ENCODE data around the gene SLC22A8.
A peak's percentile ranks its signal among the peaks of the same experiment; 100 is the strongest.

SLC22A8 gene

GRCh38 chr11:62981743-62982142 is 33.9 kb downstream of the SLC22A8 start:
- H2BK15ac ChIP-seq (ENCODE audit: low read depth, poor library complexity, severe bottlenecking), result no peak overlapping the region
- no peak overlapping the region for H3K4me3 ChIP-seq (ENCODE audit: insufficient read depth in 1 of 2, low read depth in 1 of 2, low read length in 2 of 2)
- H4K91ac ChIP-seq (ENCODE audit: low read length), result no peak overlapping the region
- H2BK5ac ChIP-seq (ENCODE audit: low read depth, low read length, poor library complexity, severe bottlenecking), result no peak overlapping the region
- no peak overlapping the region for H3K23ac ChIP-seq (ENCODE audit: low read length in 2 of 2)
- H3K9me3 ChIP-seq (ENCODE audit: control insufficient read depth, low read length), result no peaks in the 10 kb centered on the region
- no peak overlapping the region for H3K4ac ChIP-seq (ENCODE audit: low read depth in 1 of 2, low read length in 2 of 2)
- peaks cover 7 to 35% of the 10 kb centered on the region in 2 experiments for H3K27me3 ChIP-seq (ENCODE audit: control insufficient read depth in 1 of 2, insufficient read depth in 1 of 2, low read length in 2 of 2)
- no peak overlapping the region for H3K14ac ChIP-seq (ENCODE audit: low read length in 2 of 2)
- 53% methylated on average over 6 of the region's 7 CpGs for WGBS
- H3K79me1 ChIP-seq (replicated peaks; ENCODE audit: low read length, poor library complexity, severe bottlenecking), result no peaks in the 10 kb centered on the region
- no peak overlapping the region for H3K9ac ChIP-seq (ENCODE audit: low read length)
- H2BK120ac ChIP-seq (ENCODE audit: low read depth, low read length), result no peak overlapping the region
- no peak overlapping the region for H3K18ac ChIP-seq (ENCODE audit: low read depth in 1 of 2, low read length in 2 of 2)
- H4K8ac ChIP-seq (ENCODE audit: low read length), result no peak overlapping the region
- no peaks in the 10 kb centered on the region for H3K36me3 ChIP-seq (ENCODE audit: control insufficient read depth in 1 of 2, insufficient read depth in 2 of 2, low read depth in 1 of 2, low read length in 2 of 2)
- H2AFZ ChIP-seq (ENCODE audit: low read depth, low read length), result no peak overlapping the region
- H2BK12ac ChIP-seq (ENCODE audit: low read length in 2 of 2), result no peak overlapping the region
- DNase-seq, result no peak
- no peak overlapping the region for H3K4me2 ChIP-seq (ENCODE audit: low read length, poor library complexity, severe bottlenecking)
- H3K27ac ChIP-seq (ENCODE audit: low read length, poor library complexity, severe bottlenecking), result no peak overlapping the region
- no peaks in the 10 kb centered on the region for H3K4me1 ChIP-seq (ENCODE audit: control insufficient read depth, insufficient read depth, low read depth, low read length)
- no peak overlapping the region for H2AK5ac ChIP-seq (ENCODE audit: low read length, severe bottlenecking)

GRCh38 chr11:62980133-62980760 is 35.4 kb downstream of the SLC22A8 start:
- H3K18ac ChIP-seq (ENCODE audit: low read depth in 1 of 2, low read length in 2 of 2), result no peak overlapping the region
- no peaks in the 10 kb centered on the region for H3K36me3 ChIP-seq (ENCODE audit: control insufficient read depth in 1 of 2, insufficient read depth in 2 of 2, low read depth in 1 of 2, low read length in 2 of 2)
- no peak overlapping the region for H2AK5ac ChIP-seq (ENCODE audit: low read length, severe bottlenecking)
- no peak overlapping the region for H3K27ac ChIP-seq (ENCODE audit: low read length, poor library complexity, severe bottlenecking)
- H2BK5ac ChIP-seq (ENCODE audit: low read depth, low read length, poor library complexity, severe bottlenecking), result no peak overlapping the region
- no peaks in the 10 kb centered on the region for H3K9me3 ChIP-seq (ENCODE audit: control insufficient read depth, low read length)
- peaks cover 16 to 43% of the 10 kb centered on the region in 2 experiments for H3K27me3 ChIP-seq (ENCODE audit: control insufficient read depth in 1 of 2, insufficient read depth in 1 of 2, low read length in 2 of 2)
- 40% methylated on average over 1 of the region's 1 CpG for WGBS
- DNase-seq, result peak; percentile 4
- H3K14ac ChIP-seq (ENCODE audit: low read length in 2 of 2), result no peak overlapping the region
- no peak overlapping the region for H4K8ac ChIP-seq (ENCODE audit: low read length)
- H3K4ac ChIP-seq (ENCODE audit: low read depth in 1 of 2, low read length in 2 of 2), result no peak overlapping the region
- no peak overlapping the region for H2BK15ac ChIP-seq (ENCODE audit: low read depth, poor library complexity, severe bottlenecking)
- no peak overlapping the region for H3K4me2 ChIP-seq (ENCODE audit: low read length, poor library complexity, severe bottlenecking)
- H3K23ac ChIP-seq (ENCODE audit: low read length in 2 of 2), result no peak overlapping the region
- H3K4me3 ChIP-seq (ENCODE audit: insufficient read depth in 1 of 2, low read depth in 1 of 2, low read length in 2 of 2), result no peak overlapping the region
- H3K79me1 ChIP-seq (replicated peaks; ENCODE audit: low read length, poor library complexity, severe bottlenecking), result no peaks in the 10 kb centered on the region
- H4K91ac ChIP-seq (ENCODE audit: low read length), result no peak overlapping the region
- H2BK12ac ChIP-seq (ENCODE audit: low read length in 2 of 2), result no peak overlapping the region
- no peak overlapping the region for H3K9ac ChIP-seq (ENCODE audit: low read length)
- no peak overlapping the region for H2BK120ac ChIP-seq (ENCODE audit: low read depth, low read length)
- H3K4me1 ChIP-seq (ENCODE audit: control insufficient read depth, insufficient read depth, low read depth, low read length), result no peaks in the 10 kb centered on the region
- no peak overlapping the region for H2AFZ ChIP-seq (ENCODE audit: low read depth, low read length)

GRCh38 chr11:62976109-62976508 is 39.5 kb downstream of the SLC22A8 start:
- peaks cover 2% of the 10 kb centered on the region for H3K4me1 ChIP-seq (ENCODE audit: control insufficient read depth, insufficient read depth, low read depth, low read length)
- no peak overlapping the region for H3K9ac ChIP-seq (ENCODE audit: low read length)
- no peak overlapping the region for H3K27ac ChIP-seq (ENCODE audit: low read length, poor library complexity, severe bottlenecking)
- H3K79me1 ChIP-seq (replicated peaks; ENCODE audit: low read length, poor library complexity, severe bottlenecking), result no peaks in the 10 kb centered on the region
- 79% methylated on average over 5 of the region's 5 CpGs for WGBS
- no peak overlapping the region for H2AFZ ChIP-seq (ENCODE audit: low read depth, low read length)
- H3K4me3 ChIP-seq (ENCODE audit: insufficient read depth in 1 of 2, low read depth in 1 of 2, low read length in 2 of 2), result no peak overlapping the region
- no peaks in the 10 kb centered on the region for H3K9me3 ChIP-seq (ENCODE audit: control insufficient read depth, low read length)
- H4K91ac ChIP-seq (ENCODE audit: low read length), result no peak overlapping the region
- H2BK120ac ChIP-seq (ENCODE audit: low read depth, low read length), result no peak overlapping the region
- H2BK15ac ChIP-seq (ENCODE audit: low read depth, poor library complexity, severe bottlenecking), result no peak overlapping the region
- H3K23ac ChIP-seq (ENCODE audit: low read length in 2 of 2), result no peak overlapping the region
- no peak overlapping the region for H2BK5ac ChIP-seq (ENCODE audit: low read depth, low read length, poor library complexity, severe bottlenecking)
- H3K18ac ChIP-seq (ENCODE audit: low read depth in 1 of 2, low read length in 2 of 2), result no peak overlapping the region
- no peak overlapping the region for H2BK12ac ChIP-seq (ENCODE audit: low read length in 2 of 2)
- H3K4me2 ChIP-seq (ENCODE audit: low read length, poor library complexity, severe bottlenecking), result no peak overlapping the region
- H3K27me3 ChIP-seq (ENCODE audit: control insufficient read depth in 1 of 2, insufficient read depth in 1 of 2, low read length in 2 of 2), result peaks cover 22 to 36% of the 10 kb centered on the region in 2 experiments
- H2AK5ac ChIP-seq (ENCODE audit: low read length, severe bottlenecking), result no peak overlapping the region
- H3K36me3 ChIP-seq (ENCODE audit: control insufficient read depth in 1 of 2, insufficient read depth in 2 of 2, low read depth in 1 of 2, low read length in 2 of 2), result no peaks in the 10 kb centered on the region
- no peak for DNase-seq
- H3K4ac ChIP-seq (ENCODE audit: low read depth in 1 of 2, low read length in 2 of 2), result no peak overlapping the region
- no peak overlapping the region for H3K14ac ChIP-seq (ENCODE audit: low read length in 2 of 2)
- H4K8ac ChIP-seq (ENCODE audit: low read length), result no peak overlapping the region

GRCh38 chr11:62974848-62975522 is 40.7 kb downstream of the SLC22A8 start:
- Histone ChIP-seq H2BK120ac (ENCODE audit: low read depth, low read length) (no peak overlapping the region), H3K23ac (ENCODE audit: low read length in 2 of 2) (peak overlapping the region in 1 of 2 experiments; percentile 64), H3K36me3 (ENCODE audit: control insufficient read depth in 1 of 2, insufficient read depth in 2 of 2, low read depth in 1 of 2, low read length in 2 of 2) (no peaks in the 10 kb centered on the region), H3K9me3 (ENCODE audit: control insufficient read depth, low read length) (no peaks in the 10 kb centered on the region), H2AFZ (ENCODE audit: low read depth, low read length) (no peak overlapping the region), H4K8ac (ENCODE audit: low read length) (no peak overlapping the region), H3K4me2 (ENCODE audit: low read length, poor library complexity, severe bottlenecking) (no peak overlapping the region), H2BK5ac (ENCODE audit: low read depth, low read length, poor library complexity, severe bottlenecking) (no peak overlapping the region), H3K27me3 (ENCODE audit: control insufficient read depth in 1 of 2, insufficient read depth in 1 of 2, low read length in 2 of 2) (peaks cover 22 to 36% of the 10 kb centered on the region in 2 experiments), H4K91ac (ENCODE audit: low read length) (no peak overlapping the region), H3K4ac (ENCODE audit: low read depth in 1 of 2, low read length in 2 of 2) (no peak overlapping the region), H3K4me3 (ENCODE audit: insufficient read depth in 1 of 2, low read depth in 1 of 2, low read length in 2 of 2) (no peak overlapping the region), H3K14ac (ENCODE audit: low read length in 2 of 2) (peak overlapping the region in 1 of 2 experiments; percentile 39), H3K79me1 (replicated peaks; ENCODE audit: low read length, poor library complexity, severe bottlenecking) (no peaks in the 10 kb centered on the region), H2AK5ac (ENCODE audit: low read length, severe bottlenecking) (no peak overlapping the region), H3K4me1 (ENCODE audit: control insufficient read depth, insufficient read depth, low read depth, low read length) (peaks cover 2% of the 10 kb centered on the region), H3K27ac (ENCODE audit: low read length, poor library complexity, severe bottlenecking) (no peak overlapping the region), H2BK12ac (ENCODE audit: low read length in 2 of 2) (no peak overlapping the region), H3K18ac (ENCODE audit: low read depth in 1 of 2, low read length in 2 of 2) (no peak overlapping the region), H3K9ac (ENCODE audit: low read length) (no peak overlapping the region), H2BK15ac (ENCODE audit: low read depth, poor library complexity, severe bottlenecking) (no peak overlapping the region)
- 16% methylated on average over 8 of the region's 9 CpGs for WGBS
- DNase-seq, result no peak
